NCI-H748 (cell line): ENCODE data around the gene LPAR3.

Experiments
- DNase-seq: peaks from one replicate; lab custom pipeline; 2025; ENCODE audit not compliant: unreplicated experiment; lab: John Stamatoyannopoulos, UW

The LPAR3 gene

DNA sequence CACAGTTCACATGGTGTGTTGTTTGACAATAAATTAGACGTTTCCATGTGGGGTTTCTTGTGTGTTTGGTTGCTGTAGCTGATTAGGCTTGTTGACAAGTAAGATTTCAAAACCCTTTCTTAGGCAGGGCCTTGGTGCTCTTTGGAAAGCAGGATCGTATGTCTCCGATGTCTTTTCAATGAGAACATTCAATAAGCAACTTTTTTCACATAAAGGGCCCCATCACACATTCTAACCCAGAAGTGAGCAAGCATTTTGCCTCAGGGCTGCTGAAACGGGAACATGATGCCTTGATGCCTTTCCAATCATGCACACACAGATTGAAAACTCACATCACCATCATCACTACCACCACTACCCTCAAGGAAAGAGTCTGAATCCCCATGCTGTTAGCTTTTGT is 33.1 kb downstream of the LPAR3 start:
- no peak for DNase-seq

DNA sequence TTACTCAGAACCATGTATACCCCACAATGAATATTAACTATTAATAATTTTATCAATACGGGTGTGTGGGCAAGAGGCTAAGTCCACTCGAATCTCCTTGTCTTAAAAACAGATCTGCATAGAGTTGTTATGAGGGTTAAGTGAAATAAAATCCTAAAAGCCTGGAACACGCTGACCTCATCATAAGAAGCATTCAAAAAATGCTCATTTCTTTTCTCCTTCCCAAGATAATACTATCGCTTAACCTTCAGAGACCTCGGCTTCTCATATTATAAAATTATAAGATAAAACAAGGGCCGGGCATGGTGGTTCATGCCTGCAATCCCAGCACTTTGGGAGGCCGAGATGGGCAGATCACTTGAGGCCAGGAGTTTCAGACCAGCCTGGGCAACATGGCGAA is 35.1 kb downstream of the LPAR3 start:
- no peak for DNase-seq

DNA sequence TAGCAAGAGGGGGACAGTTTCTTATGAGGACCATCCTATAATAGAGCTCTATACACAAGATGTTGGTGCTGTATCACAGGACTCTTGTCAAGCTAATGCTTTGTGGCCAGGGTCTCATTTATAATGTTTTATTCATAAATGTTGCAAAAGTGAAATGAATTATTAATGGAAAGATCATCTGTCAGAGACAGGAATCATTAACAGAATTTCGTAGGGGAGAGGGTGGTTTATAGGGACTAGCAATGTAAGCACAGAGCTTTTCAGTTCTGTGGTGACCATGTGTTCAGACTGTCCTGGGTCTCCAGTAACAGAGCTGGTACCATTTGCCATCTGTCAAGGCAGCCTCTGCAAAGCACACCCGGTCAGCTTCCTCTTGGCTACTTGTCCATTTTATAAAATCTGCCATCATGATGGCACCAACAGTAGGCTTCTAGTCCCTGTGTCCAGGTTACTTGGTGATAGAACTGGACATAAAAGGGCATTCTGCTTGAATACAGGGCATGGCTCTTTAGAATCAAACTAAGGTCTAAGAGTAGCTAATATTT is 36.2 kb downstream of the LPAR3 start:
- DNase-seq, result no peak

DNA sequence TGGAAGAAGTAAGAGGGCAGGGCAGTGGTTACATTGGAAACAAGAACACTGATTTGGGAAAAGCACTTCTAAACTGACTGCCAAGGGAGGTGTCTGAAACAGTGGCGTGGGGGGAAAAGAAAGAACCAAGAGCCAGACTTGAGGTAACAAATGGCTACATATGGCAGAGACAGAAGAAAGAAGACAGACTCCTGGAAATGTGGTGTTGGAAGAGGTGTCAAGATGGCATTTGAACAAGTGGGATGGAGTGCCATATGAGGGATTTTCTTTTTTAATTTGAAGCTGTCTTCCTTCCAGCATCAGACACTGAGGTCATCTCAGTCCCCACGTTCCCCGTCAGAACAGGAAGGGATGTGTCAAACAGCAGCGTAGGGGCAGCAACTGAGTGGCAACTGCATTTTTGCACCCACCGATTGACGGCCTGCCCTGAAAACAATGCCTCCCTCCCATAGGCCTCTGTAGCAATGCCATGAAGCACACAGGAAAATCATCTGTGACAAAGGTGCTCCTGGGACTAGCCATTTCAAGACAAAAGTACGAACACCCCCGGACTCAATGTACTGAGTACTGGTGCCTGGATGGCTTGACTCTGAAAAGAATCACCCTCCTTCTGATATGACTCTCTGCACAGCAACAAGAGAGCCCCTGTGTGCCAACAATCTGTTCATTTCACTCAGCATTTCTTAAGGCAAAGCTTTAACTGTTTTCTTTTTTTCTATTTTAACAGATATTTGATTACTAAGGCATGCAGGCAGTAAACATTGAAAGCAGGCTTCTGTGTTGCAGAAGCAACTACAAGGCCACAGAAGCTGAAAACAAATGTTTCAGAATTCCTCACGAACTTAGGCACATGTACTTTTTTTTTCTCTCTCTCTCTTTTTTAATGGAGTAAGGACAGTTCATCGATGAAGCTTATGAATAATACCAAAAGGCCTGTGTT is 37.0 kb downstream of the LPAR3 start:
- no peak for DNase-seq

DNA sequence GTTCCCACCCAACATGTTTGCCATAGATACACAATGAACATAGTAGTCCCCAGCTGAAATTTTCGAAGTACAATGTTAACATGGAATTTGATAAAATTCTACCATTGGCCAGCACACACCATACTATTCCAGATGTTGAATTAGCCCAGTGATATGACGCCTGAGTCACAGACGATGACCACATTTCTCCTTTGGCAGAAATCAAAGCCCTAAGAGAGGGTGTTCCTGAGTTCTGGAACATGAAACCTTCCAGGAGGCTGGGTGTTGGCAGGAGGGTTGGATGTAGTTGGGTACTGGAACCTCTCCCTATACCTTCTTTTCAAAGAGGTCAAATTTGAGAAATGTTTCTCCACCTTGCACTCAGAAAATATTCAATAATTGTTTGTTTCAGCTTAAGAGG is 37.8 kb downstream of the LPAR3 start:
- DNase-seq, result no peak

DNA sequence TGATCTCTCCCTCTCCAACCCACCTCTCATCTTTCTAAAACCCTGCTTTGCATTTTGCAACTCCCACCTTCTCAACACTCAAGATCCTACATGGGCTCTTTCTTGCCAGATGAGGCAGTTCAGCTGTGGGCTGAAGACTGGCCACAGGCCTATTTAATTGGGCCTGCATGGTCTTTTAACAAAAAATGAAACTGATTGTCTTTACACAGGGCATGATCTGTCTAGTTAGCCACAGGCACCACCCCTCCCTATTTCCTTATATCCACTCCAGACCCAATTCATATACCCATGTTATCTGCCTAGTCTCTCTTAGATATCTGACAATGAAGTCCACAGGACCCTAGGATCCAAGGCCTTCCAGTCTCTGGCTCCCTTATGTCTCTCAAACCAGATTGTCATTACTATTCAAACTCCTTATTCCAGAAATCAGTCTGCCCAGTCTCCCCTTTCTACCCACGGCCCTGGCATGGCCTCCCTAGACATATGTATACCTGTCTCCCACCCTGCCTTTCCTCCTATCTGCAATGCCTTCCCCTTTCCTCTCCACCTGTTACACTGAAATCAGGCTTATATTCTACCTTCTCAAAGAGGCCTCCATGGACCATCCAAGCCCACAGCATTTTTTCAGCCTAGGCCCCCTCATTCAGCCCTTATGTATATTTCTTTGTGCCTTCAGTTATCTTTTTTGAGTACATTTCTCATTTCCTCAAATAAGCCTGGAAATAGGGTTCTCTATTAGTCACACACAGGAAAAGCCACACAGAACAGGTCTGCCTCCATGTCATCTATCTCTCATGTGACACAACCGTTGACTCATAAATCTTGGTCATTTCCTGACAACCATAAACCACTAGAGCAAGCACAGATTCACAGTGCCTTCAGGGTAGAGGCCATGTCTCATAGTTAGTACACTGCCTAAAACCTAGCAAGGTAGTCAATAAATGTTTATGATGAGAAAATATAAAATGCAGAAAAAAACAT is 39.0 kb downstream of the LPAR3 start:
- no peak for DNase-seq

DNA sequence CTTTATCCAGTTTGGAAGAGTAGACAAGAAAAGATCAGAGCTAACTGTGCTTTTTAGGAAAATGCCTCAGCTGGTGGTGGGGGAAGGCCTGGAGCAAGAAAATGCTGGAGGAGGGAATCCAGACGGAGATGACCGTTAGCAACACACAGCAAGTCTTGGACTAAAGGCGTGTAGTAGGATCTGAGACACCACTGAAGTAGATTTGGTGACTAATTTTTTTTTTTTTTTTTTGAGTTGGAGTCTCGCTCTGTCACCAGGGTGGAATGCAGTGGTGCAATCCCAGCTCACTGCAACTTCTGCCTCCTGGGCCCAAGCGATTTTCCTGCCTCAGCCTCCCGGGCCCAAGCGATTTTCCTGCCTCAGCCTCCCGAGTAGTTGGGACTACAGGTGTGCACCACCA is 41.2 kb downstream of the LPAR3 start:
- DNase-seq, result no peak

DNA sequence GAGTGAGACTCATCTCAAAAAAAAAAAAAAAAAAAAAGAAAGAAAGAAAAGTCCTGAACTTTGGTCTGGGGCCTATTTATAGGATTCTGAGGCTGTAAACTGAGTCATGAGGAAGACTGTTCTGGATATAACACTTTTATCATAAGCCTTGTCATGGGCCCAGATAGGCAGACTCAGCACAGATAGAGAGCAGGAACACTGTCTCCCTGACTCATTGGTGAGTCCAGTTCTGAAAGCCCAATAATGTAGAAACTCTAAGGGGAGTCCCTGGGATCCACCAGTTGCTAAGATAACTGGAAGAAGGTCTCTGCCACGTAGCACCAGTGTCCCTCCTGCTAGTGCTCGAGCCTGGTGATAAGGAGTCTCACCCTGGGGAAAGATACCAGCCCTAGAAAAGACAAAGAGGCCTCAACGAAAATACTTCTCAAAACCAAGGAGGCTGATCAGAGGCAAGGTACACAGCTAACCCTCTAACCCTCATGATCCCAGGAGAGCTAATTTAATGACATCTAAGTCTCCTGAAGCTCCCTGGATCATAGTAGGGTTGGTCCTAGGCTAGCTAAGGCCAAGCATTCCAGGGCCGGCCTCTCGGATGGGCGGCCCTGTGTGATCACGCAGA is 43.5 kb downstream of the LPAR3 start:
- no peak for DNase-seq

DNA sequence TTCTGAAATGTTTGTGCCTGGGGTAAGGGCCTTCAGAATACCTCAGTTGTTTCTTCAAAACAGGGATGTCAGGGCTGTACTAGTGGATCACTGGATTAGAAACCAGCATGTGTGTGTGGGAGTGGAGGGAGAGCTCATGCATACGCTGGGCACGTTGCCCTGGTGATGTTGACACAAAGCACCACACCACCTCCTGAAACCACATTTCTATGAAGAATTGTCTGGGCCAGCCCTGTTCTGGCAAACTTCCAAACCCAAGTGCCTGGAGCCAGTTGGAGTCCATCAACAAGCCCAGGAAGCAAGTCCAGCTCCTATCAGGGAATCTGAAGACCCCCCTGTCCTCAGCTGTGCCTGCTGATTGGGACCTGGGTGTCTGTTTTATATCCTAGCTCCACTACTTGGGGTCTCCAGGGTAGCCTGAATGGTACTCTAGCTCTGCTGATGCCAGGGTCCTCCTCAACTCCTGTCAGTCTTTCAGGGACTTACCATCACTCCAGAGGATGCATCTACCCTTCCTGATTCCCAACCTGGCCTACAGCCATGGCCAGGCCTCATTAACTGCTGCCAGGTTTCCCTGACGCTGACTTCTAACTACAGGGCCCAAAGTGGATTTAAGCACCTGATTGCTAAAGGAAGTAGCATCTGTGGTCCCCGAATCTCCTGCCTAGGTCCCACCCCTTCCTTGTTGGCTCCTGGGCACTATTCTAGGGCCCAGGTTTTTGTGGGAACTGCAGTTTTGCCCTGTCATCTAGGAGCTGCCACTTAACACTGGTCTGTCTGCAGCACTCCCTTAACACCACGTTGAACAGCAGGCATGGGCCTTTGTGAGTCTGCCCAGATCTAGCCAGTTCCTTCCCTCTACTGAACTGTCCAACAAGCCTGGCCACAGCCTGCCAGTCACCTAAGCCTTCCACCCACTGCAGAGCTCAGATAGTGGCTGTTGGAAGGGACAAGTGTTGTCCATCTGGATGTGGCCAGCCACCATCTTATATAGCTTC is 45.5 kb downstream of the LPAR3 start:
- peak; percentile 91 for DNase-seq

DNA sequence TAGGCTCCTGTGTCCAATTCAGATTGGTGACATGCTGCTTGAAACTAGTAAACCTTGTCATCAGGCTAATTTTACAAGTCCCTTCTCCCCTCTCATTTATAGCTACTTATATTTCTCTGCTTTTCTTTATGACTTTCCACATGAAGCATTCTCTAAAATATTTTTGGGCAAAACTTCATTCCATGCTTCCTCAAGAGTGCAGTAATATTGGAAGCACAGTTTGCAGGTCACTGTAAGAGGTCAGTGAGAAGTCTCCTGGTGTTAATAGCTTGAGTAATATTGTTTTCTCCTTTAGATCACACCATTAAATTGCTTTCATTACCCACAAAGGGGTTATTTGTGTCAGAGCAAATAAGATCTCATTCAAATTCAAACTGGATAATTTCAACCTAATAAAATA is 46.6 kb downstream of the LPAR3 start:
- no peak for DNase-seq

DNA sequence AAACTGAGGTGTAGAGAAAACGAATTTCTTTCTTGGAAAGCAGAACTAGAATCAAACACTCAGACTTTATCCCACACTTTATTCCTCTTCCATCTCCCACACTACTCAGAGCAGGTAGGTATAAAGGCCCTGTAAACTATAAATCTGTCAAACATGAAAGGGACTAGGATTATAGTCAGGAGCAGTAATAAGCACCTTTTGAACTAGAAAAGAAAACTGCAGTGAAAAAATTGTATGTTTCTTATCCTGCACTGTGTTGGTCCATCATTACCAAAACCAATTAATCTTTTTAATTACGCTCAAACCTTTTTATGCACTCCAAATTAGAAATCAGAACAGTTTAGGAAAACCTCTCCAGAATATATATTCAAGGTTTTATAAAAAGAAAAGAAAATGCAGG is 47.6 kb downstream of the LPAR3 start:
- DNase-seq, result no peak

DNA sequence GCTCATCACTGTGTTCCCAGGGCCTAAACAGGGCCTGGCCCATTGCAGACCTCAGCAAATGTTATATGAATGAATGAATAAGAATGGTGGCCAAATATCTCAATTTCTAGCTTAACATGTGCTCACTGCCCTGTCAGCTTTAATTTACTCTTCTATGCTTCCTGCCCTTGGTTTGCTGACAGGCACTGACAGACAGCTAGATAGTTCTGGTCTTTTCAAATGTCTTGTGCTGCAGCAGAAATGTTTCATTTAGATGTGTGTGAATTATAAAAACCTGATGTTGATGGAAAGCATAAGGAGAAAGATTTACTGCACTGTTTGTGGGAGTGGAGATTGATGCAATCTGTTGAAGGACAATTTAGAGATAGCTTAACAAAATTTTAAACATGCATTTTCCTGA is 48.9 kb downstream of the LPAR3 start:
- DNase-seq, result no peak

DNA sequence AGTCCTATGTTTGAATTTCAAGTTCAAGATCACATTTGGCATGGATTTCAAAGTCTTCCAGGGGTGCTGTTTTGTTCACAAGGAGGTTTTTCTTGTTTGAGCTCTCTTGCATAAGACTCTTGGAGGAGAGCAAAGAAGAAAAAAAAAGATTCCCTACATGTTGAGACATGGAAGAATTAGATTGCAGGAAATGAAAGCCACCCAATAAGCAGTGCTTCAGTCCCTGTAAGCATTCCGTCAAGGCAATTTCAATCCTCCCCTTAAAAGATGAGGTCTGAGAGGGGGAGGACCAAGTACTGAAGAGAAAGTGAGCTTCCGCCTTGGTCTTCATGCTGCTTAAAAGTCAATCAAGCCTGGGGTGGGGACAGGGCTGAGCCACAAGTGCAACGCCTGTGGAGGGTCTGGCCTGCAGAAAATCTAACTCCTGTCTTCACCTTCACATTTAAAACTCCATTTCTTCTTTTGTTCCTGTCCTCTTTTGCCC is 50.2 kb downstream of the LPAR3 start:
- no peak for DNase-seq

DNA sequence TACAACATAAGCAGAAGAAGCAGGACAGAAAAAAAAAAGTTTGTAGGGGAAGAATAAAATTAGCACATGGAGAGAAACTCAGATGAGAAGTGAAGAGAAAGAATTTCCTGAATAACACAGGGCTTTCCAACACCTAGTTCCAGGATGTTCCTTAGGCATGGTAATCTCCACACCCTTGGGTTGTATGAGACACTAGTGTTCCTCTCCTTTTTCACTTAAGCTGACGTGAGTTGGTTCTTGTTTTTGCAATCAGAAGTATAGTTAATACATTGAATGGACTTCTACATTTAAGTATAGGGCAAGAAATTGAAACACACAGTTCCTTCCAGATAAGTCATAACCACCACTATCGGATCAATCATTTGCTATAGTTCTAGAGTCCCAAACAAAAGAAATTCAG is 51.0 kb downstream of the LPAR3 start:
- no peak for DNase-seq

DNA sequence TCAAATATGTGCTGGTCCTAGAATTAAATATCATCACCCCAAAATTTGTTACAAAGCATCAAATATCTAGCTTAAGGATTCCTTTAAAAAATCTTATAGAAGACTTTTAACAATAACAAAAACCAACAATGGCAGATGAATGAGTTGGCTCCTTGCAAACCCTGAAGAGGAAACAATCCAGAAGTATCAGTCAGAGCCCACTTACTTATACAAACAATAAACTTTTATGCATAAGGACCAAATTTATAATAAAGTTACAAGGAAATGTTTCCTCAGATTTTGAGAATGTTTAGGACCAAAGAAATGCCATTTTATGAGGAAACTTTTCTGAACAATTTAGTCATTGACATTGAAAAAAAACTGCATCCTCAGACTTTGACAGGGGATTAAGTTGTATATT is 52.7 kb downstream of the LPAR3 start:
- DNase-seq, result no peak

DNA sequence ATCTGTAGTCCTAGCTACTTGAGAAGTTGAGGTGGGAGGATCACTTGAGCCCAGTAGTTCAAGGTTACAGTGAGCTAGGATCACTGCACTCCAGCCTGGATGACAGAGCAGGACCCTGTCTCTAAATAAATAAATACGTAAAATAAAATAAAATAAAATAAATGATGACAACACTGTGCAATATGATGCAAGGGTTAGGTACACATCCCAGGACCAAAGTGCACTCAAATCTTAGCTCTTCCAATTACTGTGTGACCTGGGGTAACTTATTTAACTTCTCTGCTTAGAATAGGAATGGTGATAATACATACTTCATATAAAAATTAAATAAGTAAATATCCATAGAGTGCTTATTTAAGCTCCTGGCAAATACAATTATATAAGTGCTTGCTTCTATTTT is 53.5 kb downstream of the LPAR3 start:
- no peak for DNase-seq

DNA sequence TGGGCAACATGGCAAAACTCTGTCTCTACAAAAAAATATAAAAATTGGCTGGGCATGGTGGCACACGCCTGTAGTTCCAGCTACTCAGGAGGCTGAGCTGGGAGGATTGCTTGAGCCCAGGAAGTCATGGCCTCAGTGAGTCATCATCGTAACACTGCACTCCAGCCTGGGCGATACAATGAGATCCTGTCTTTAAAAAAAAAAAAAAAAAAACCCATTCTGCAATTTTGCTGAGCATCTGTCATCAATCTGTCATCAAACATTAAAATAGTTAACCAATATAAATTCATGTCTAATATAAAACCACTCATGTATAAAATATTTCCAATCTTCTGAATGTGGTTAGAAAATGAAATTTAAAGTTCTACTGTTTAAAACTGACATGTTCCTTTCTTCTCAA is 56.9 kb downstream of the LPAR3 start:
- no peak for DNase-seq

DNA sequence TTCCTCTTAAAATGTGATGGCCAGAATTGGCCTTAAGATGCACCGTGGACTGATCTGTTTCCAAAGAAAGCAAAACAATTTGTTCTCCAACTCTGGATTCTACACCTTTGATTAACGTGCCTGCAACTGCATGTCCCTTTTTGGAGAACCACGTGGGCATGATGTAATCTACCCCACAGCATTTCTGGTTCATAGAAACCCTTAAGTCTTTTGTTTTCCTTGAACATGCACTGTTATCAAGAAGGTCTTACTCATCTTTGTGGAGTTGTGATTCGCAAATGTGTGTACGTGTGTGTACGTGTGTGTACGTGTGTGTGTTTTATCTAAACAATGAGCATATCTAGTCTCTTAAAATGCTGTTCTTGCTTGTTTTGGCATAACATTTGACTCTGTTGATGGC is 57.8 kb downstream of the LPAR3 start:
- DNase-seq, result no peak

DNA sequence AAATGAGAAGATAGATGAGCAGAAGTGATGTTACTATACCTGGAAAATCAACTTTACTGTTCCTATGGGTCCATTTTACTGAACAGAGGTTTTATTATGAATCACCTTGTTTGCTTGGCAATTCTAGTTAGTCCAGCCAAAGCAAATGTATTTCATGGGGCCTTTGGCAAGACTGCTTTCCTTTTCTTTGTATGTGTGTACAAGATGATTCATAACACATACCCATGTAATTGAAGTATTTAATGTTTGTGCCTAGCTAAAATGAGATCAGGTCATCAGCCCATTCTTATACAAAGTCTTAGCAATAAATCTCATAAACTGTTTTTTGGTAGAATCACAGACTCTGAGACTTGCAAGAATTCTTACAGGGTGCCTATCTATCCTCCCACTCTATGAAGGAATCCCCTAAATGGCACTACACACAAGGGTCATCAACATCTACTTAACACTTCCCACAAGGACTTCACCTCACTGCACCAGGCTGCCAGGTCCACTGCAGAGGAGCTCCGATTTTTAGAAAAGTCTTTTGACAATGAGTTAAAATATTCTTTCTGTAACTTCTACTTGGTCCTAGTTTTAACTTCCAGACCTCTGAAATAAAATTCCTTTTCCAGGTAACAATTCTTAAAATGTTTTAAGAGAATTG is 58.5 kb downstream of the LPAR3 start:
- no peak for DNase-seq
